H9 (cell line): ENCODE data around the gene MRM2. TPM values are rescaled to one million over a fixed set of nuclear protein-coding genes. Genes with fewer than 3 reads are reported as not detected.

Experiments used
- DNase-seq: peaks from one replicate; pipeline ENCODE4 v3.0.0-alpha.2; 2017
- H2AFZ ChIP-seq: one replicate; pipeline ENCODE4 v1.6.1; 2013; ENCODE audit warnings: mild to moderate bottlenecking, low read length, control low read depth, moderate library complexity
- H2AK5ac ChIP-seq: 2 replicates; pipeline ENCODE4 v1.6.1; 2013; ENCODE audit warnings: low read length, control low read depth, mixed read lengths; ENCODE audit not compliant: insufficient read length
- H2BK120ac ChIP-seq: one replicate; pipeline ENCODE4 v1.6.1; 2013; ENCODE audit warnings: low read depth, mild to moderate bottlenecking, low read length, control low read depth, inconsistent platforms; ENCODE audit not compliant: poor library complexity, severe bottlenecking
- H2BK12ac ChIP-seq: 2 replicates; pipeline ENCODE4 v1.6.1; 2013; ENCODE audit warnings: low read length, control low read depth, mixed read lengths, low read depth; ENCODE audit not compliant: insufficient read length
- H2BK15ac ChIP-seq: 2 replicates; pipeline ENCODE4 v1.6.1; 2013; ENCODE audit warnings: low read depth, low read length, control low read depth
- H2BK20ac ChIP-seq: one replicate; pipeline ENCODE4 v1.6.1; 2013; ENCODE audit warnings: low read depth, mild to moderate bottlenecking, low read length, control low read depth, inconsistent platforms; ENCODE audit not compliant: poor library complexity, severe bottlenecking
- H2BK5ac ChIP-seq: 2 replicates; pipeline ENCODE4 v1.6.1; 2013; ENCODE audit warnings: low read length, control low read depth, mixed read lengths; ENCODE audit not compliant: insufficient read length
- H3K14ac ChIP-seq: 2 replicates; pipeline ENCODE4 v1.6.1; 2013; ENCODE audit warnings: low read length, control low read depth; ENCODE audit not compliant: insufficient read depth
- H3K18ac ChIP-seq: 2 replicates; pipeline ENCODE4 v1.6.1; 2013; ENCODE audit warnings: low read depth, mild to moderate bottlenecking, mixed read lengths, low read length, control low read depth; ENCODE audit not compliant: insufficient read length
- H3K23ac ChIP-seq: 2 replicates; pipeline ENCODE4 v1.6.1; 2013; ENCODE audit warnings: low read length, control low read depth, mixed read lengths, low read depth; ENCODE audit not compliant: insufficient read length
- H3K23me2 ChIP-seq: 2 replicates; pipeline ENCODE4 v1.6.1; 2013; ENCODE audit warnings: low read depth, mild to moderate bottlenecking, mixed read lengths, low read length, control low read depth; ENCODE audit not compliant: insufficient read length, poor library complexity, severe bottlenecking
- H3K27ac ChIP-seq: 2 replicates; pipeline ENCODE4 v1.5.1; 2013; ENCODE audit warnings: low read length, control low read depth, mixed read lengths, low read depth; ENCODE audit not compliant: insufficient read length
- H3K27me3 ChIP-seq: 2 replicates; pipeline ENCODE4 v1.6.1; 2013; ENCODE audit warnings: low read length, control low read depth, inconsistent platforms; ENCODE audit not compliant: insufficient read depth
- H3K4ac ChIP-seq: 2 replicates; pipeline ENCODE4 v1.6.1; 2013; ENCODE audit warnings: low read depth, mild to moderate bottlenecking, control low read depth, inconsistent platforms, low read length, moderate library complexity
- H3K4me1 ChIP-seq: 2 replicates; pipeline ENCODE4 v1.6.1; 2013; ENCODE audit warnings: low read length, control low read depth, inconsistent platforms; ENCODE audit not compliant: insufficient read depth
- H3K4me2 ChIP-seq: 2 replicates; pipeline ENCODE4 v1.6.1; 2013; ENCODE audit warnings: low read length, control low read depth, mixed read lengths; ENCODE audit not compliant: insufficient read length, insufficient read depth
- H3K56ac ChIP-seq: 2 replicates; pipeline ENCODE4 v1.6.1; 2013; ENCODE audit warnings: low read depth, mild to moderate bottlenecking, mixed read lengths, low read length, control low read depth; ENCODE audit not compliant: insufficient read length
- H3K79me1 ChIP-seq: 2 replicates; pipeline ENCODE4 v1.6.1; 2013; ENCODE audit warnings: low read depth, mild to moderate bottlenecking, moderate library complexity, low read length, control low read depth, inconsistent platforms; ENCODE audit not compliant: insufficient read depth, poor library complexity, severe bottlenecking
- H3K79me2 ChIP-seq: 2 replicates; pipeline ENCODE4 v1.6.1; 2013; ENCODE audit warnings: low read length, control low read depth, inconsistent platforms; ENCODE audit not compliant: insufficient read depth
- H3K9ac ChIP-seq: 2 replicates; pipeline ENCODE4 v1.6.1; 2013; ENCODE audit warnings: low read length, control low read depth, mixed read lengths; ENCODE audit not compliant: insufficient read length; ENCODE audit errors: extremely low read depth
- H3K9me3 ChIP-seq: one replicate; pipeline ENCODE4 v1.6.1; 2013; ENCODE audit warnings: low read depth, low read length, inconsistent platforms; ENCODE audit not compliant: control insufficient read depth
- H3T11ph ChIP-seq: one replicate; pipeline ENCODE4 v1.6.1; 2013; ENCODE audit warnings: mild to moderate bottlenecking, low read length, control low read depth, inconsistent platforms
- H4K20me1 ChIP-seq: one replicate; pipeline ENCODE4 v1.6.1; 2013; ENCODE audit not compliant: control insufficient read depth, insufficient read length, insufficient read depth
- H4K5ac ChIP-seq: 2 replicates; pipeline ENCODE4 v1.6.1; 2013; ENCODE audit warnings: low read depth, mild to moderate bottlenecking, mixed read lengths, low read length, control low read depth; ENCODE audit not compliant: insufficient read length
- H4K8ac ChIP-seq: replicated peaks from 2 replicates; pipeline ENCODE4 v1.6.1; 2013; ENCODE audit warnings: low read length, control low read depth, mixed read lengths, low read depth; ENCODE audit not compliant: insufficient read length
- H4K91ac ChIP-seq: 2 replicates; pipeline ENCODE4 v1.6.1; 2013; ENCODE audit warnings: low read depth, mild to moderate bottlenecking, moderate library complexity, mixed read lengths, low read length, control low read depth; ENCODE audit not compliant: insufficient read length
- H3K27ac Mint-ChIP-seq, 3 experiments: 2 replicates in 2 of 3; 3 replicates in 1 of 3; pipeline ENCODE4 v1.8.0; 2020 to 2021; ENCODE audit warnings: mixed read lengths in 3 of 3, mild to moderate bottlenecking in 1 of 3, moderate library complexity in 1 of 3
- H3K27me3 Mint-ChIP-seq: 2 replicates; pipeline ENCODE4 v1.8.0; 2021; ENCODE audit warnings: low read depth, mild to moderate bottlenecking, moderate library complexity, mixed read lengths
- H3K36me3 Mint-ChIP-seq, 3 experiments: 2 replicates in 2 of 3; 3 replicates in 1 of 3; pipeline ENCODE4 v1.8.0; 2020 to 2021; ENCODE audit warnings: low read depth in 3 of 3, mixed read lengths in 3 of 3; ENCODE audit not compliant: insufficient read depth in 1 of 3
- H3K4me1 Mint-ChIP-seq, 2 experiments: 2 replicates each; pipeline ENCODE4 v1.8.0; 2020; ENCODE audit warnings: mixed read lengths in 2 of 2
- H3K4me3 Mint-ChIP-seq, 2 experiments: 2 replicates in 1 of 2; 3 replicates in 1 of 2; pipeline ENCODE4 v1.8.0; 2020 to 2021; ENCODE audit warnings: mild to moderate bottlenecking in 2 of 2, mixed read lengths in 2 of 2, moderate library complexity in 1 of 2
- H3K9me3 Mint-ChIP-seq, 2 experiments: 2 replicates in 1 of 2; 3 replicates in 1 of 2; pipeline ENCODE4 v1.8.0; 2020; ENCODE audit warnings: mild to moderate bottlenecking in 2 of 2, mixed read lengths in 2 of 2, moderate library complexity in 1 of 2
- WGBS: extraction: QIAGEN DNeasy Blood & Tissue Kit; methylation state at CpG from one replicate; pipeline ENCODE4 v1.1.7; 2013; ENCODE audit warnings: missing lambda C conversion rate, low lambda C conversion rate, mixed read lengths; ENCODE audit not compliant: insufficient read length; ENCODE audit errors: extremely low coverage; 5-methylcytosine and 5-hydroxymethylcytosine counted together
- total RNA-seq: library from RNA; stranded (reverse); gene quantifications from 2 replicates; pipeline ENCODE4 v1.2.1, GENCODE V29; 2021
- TF ChIP-seq, protein P1 (sequence below): fragments of 200-600 bp; sonication (generic); conservative IDR thresholded peaks from 3 replicates; pipeline ENCODE4 v1.8.0; 2021; ENCODE audit warnings: antibody characterized with exemption, mild to moderate bottlenecking

MRM2 gene
- total RNA-seq, 1 experiment from 2014 or later: 59.0 TPM

DNA sequence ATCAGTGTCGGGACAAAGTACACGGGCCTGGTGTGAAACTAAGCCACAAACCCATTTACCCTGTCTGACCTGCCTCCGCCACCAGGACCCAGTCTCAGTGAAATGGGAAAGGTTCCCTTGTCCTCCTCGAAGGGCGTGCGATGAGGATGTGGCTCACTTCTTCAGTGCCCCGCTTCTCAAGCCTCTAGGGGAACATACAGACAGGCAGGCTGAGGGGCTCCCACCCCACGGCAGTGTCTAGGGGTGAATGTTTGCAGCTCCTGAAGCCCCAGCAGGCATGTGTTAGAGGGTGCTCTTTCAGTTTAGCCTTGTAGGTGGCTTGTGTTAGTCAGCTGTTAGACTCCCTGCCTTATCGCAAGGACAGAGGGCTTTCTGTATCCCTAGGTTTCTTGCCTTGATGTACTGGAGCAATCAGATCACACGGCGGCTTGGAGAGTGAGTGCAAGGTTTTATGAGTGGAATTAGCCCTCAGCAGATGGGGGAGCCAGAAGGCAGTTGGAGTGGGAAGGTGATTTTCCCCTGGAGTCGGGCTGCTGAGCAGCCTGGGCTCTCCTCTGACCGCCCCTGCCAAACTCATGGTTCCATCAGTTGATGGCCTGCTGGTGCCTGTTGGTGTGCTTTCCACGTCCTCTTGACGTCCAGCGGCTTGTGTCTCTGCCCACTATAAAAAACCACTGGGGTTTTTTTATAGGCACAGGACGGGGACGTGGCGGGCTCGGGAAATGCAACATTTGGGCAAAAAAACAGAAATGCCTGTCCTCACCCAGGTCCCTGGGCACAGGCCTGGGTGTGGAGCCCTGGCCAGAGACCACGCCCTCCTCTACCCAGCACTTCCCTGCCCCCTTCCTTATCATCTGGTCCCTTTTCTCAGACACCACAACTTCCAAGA, 780 bp upstream of the MRM2 start:
- H3K4me2 ChIP-seq: peak overlapping the region; percentile 79
- no peak overlapping the region for H2AFZ ChIP-seq
- Mint-ChIP-seq H3K27ac (peak overlapping the region; percentile 55 to 98 (median 97); a peak in 6 of 7 replicates), H3K27me3 (no peaks in the 10 kb centered on the region; the same call in 1 of the 2 replicates), H3K9me3 (no peaks in the 10 kb centered on the region), H3K4me3 (peak overlapping the region; percentile 92 to 96), H3K36me3 (peaks cover 14 to 35% (median 26%) of the 10 kb centered on the region in 3 experiments), H3K4me1 (peaks cover 11 to 18% of the 10 kb centered on the region in 2 experiments)
- no peak overlapping the region for H3T11ph ChIP-seq
- peak overlapping the region; percentile 63 for H3K9ac ChIP-seq
- H3K18ac ChIP-seq: peak overlapping the region; percentile 9
- WGBS: no CpG with 5 or more reads among the region's 21 CpGs
- no peak overlapping the region for H2BK5ac ChIP-seq
- no peaks in the 10 kb centered on the region for H4K20me1 ChIP-seq
- no peak overlapping the region for H4K91ac ChIP-seq
- peaks cover 6% of the 10 kb centered on the region; the same call in 1 of the 2 replicates for H3K79me2 ChIP-seq
- H3K79me1 ChIP-seq: no peaks in the 10 kb centered on the region
- no peaks in the 10 kb centered on the region; the same call in 1 of the 2 replicates for H3K4me1 ChIP-seq
- H3K27ac ChIP-seq: no peak overlapping the region
- no peak overlapping the region for H4K5ac ChIP-seq
- H3K23me2 ChIP-seq: peaks cover 7% of the 10 kb centered on the region
- no peak overlapping the region for H3K56ac ChIP-seq
- H2BK120ac ChIP-seq: no peak overlapping the region
- H2AK5ac ChIP-seq: no peak overlapping the region
- H3K14ac ChIP-seq: no peak overlapping the region; the same call in 1 of the 2 replicates
- no peak overlapping the region for H2BK20ac ChIP-seq
- H3K27me3 ChIP-seq: no peaks in the 10 kb centered on the region
- H2BK12ac ChIP-seq: no peak overlapping the region
- H3K9me3 ChIP-seq: no peaks in the 10 kb centered on the region
- no peak overlapping the region for H3K4ac ChIP-seq
- no peak overlapping the region for H4K8ac ChIP-seq
- TF ChIP-seq, protein P1, sequence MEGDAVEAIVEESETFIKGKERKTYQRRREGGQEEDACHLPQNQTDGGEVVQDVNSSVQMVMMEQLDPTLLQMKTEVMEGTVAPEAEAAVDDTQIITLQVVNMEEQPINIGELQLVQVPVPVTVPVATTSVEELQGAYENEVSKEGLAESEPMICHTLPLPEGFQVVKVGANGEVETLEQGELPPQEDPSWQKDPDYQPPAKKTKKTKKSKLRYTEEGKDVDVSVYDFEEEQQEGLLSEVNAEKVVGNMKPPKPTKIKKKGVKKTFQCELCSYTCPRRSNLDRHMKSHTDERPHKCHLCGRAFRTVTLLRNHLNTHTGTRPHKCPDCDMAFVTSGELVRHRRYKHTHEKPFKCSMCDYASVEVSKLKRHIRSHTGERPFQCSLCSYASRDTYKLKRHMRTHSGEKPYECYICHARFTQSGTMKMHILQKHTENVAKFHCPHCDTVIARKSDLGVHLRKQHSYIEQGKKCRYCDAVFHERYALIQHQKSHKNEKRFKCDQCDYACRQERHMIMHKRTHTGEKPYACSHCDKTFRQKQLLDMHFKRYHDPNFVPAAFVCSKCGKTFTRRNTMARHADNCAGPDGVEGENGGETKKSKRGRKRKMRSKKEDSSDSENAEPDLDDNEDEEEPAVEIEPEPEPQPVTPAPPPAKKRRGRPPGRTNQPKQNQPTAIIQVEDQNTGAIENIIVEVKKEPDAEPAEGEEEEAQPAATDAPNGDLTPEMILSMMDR: no peak
- DNase-seq: peak; percentile 59
- H2BK15ac ChIP-seq: no peak overlapping the region
- H3K23ac ChIP-seq: no peak overlapping the region
